Retinal pigment epithelial cell (primary cell): ENCODE measurements around the gene LCN12.
A peak's percentile ranks its signal among the peaks of the same experiment; 100 is the strongest.

Experiments
- DNase-seq: peaks from one replicate; pipeline ENCODE4 v3.0.0-alpha.2; 2010; ENCODE audit warnings: low read depth
- H3K4me3 ChIP-seq: 2 replicates; pipeline ENCODE4 v1.5.1; 2011; ENCODE audit warnings: mild to moderate bottlenecking, low read length, control low read depth, moderate library complexity
- CTCF ChIP-seq: conservative IDR thresholded peaks from 2 replicates; pipeline ENCODE4 v1.5.1; 2011; ENCODE audit warnings: low read depth, low read length, control low read depth, inconsistent platforms

LCN12 gene

DNA sequence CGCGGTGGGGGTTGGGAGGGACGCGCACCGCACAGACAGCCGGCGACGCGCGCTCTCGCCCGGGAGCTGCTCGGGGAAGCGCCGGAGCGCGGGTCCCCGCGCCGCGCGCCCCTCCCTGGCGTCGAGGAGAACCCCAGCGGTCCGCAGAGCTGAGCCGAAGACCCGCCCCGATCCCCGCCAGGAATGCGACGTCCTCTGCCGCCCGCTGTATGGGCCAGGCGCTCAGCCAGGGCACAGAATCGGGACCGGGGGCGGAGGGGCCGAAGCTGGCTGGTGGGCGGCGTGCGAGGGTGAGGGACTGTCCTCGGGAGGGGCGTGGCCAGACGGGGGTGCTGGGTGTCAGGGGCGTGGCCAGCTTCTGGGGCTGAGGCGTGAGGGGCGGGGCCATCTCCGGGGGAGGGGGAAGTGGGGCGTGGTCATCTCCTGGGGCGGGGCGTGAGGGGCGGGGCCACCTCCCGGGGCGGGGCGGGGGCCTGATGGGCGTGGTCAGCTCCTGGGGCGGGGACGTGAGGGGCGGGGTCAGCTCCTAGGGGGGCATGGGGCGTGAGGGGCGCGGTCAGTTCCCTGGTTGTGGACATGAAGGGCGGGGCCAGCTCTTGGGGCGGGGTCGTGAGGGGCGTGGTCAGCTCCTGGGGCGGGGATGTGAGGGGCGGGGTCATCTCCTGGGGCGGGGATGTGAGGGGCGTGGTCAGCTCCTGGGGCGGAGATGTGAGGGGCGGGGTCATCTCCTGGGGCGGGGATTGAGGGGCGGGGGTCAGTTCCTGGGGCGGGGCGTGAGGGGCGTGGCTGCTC, 26.2 kb downstream of the LCN12 start:
- H3K4me3 ChIP-seq, result peak overlapping the region; percentile 69
- DNase-seq, result no peak
- TF ChIP-seq CTCF, result no peak

GRCh38 chr9:136978865-136979544, 26.9 kb downstream of the LCN12 start:
- no peak for DNase-seq
- no peak for TF ChIP-seq CTCF
- peak overlapping the region; percentile 29 for H3K4me3 ChIP-seq

- no peak overlapping the region for H3K4me3 ChIP-seq
- no peak for TF ChIP-seq CTCF
Observed at GRCh38 chr9:136979769-136980587, 27.9 kb downstream of the LCN12 start.

GRCh38 chr9:136980669-136981478, 28.8 kb downstream of the LCN12 start:
- DNase-seq, result no peak

More at GRCh38 chr9:136979769-136980587, 27.9 kb downstream of the LCN12 start:
- no peak for DNase-seq

DNA sequence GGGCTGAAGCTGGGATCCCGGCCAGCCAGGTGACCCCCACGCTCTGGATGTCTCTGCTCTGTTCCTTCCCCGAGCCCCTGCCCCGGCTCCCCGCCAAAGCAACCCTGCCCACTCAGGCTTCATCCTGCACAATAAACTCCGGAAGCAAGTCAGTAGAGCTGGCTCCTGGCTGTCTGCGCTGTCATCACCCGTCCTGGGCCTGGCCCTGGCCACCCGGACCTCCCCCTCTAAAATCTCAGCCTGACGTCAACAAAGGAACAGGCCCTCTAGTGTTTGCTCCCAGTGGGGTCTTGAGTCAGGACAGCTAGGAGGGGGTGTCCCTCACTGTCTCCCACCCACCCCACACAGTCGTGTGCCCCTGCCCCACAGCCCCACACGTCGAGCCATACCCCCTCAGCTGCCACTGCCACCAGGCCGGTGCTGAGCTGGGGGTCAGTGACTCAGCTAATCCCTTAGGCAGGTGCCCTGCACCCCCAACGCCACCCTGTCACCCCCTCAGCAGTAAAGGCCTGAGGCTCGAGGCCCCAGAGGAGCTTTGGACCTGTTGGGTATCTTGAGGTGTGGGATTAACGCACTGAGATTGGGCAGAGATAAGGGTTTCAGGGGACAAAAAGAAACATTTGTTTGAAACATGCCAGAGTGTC, 29.6 kb downstream of the LCN12 start:
- no peak overlapping the region for H3K4me3 ChIP-seq
- TF ChIP-seq CTCF, result no peak
- DNase-seq, result no peak

More at GRCh38 chr9:136980669-136981478, 28.8 kb downstream of the LCN12 start:
- no peak overlapping the region for H3K4me3 ChIP-seq
- no peak for TF ChIP-seq CTCF

DNA sequence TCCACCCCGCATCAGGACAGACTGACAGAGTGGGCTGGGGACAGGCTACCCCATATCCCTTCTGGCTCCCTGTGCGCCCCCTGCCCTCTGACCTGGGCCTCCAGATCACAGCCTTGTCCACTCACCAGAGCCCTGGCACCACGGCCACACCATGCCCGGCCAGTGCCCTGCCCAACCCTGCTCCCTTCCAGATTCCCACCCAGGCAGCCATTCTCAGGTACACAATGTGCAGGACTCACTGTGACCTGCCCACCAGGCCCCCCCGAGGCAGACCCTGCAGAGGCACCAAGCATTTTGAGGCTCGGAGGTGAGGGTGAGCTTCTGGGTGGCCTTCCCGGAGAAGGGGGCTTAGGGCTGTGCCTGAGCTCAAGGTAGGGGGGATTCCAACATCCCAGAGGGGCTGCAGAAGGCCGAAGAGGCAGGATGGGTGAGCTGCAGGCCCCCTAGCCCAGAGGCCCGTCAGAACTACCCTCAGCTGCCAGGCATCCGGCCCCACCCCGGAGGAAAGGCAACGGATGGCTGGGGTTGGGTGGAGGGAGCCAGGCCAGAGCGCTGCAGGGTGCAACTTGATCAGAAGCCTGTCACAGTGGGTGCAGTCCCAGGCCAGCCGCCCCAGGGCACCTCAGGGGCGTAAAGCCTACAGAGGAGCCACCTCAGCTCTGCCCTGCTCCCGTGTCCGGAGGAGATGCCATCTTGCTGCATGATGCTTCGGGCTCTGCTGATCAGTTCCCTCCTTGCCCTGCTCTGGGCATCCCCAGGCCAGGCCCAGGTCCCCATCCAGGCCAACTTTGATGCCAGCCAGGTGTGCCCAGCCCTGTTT, 30.4 kb downstream of the LCN12 start, which contains the start of gene LCNL1:
TSS of gene LCNL1 (plus strand) at position 762 of the 820 bp plus-strand sequence. CDS start 594 bp downstream, outside the sequence.
- H3K4me3 ChIP-seq, result no peak within 1 kb of the TSS
- no peak for DNase-seq
- no peak for TF ChIP-seq CTCF
